GM19023 (cell line): ENCODE measurements around the gene APBB3.
A peak's percentile ranks its signal among the peaks of the same experiment; 100 is the strongest.

Source experiments
- ATAC-seq: cut with Tn5 transposase; IDR thresholded peaks from one replicate; pipeline ENCODE4 v1.9.1; 2021; ENCODE audit warnings: mild to moderate bottlenecking, moderate library complexity; ENCODE audit not compliant: unreplicated experiment

Gene APBB3

DNA sequence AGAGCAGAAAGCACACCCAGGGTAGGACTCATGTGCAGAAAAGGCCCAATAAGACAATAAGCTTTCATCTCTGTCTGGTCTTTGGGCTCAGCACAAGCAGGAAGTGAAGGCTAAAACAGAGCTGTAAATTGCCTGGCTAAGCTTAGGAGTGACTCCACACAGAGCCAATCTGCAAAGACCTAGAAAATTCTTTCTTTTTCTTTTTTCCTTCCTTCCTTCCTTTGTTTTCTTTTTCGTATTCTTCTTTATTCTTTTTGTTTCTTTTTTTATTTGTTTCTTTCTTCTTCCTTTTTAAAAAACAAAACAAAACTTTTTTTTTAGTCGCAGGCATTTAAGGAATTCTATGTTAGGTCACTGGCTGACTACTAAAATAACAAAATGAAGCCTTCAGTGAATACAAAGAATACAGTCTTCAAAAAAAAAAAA is 12.4 kb upstream of the APBB3 start:
- no peak for ATAC-seq

DNA sequence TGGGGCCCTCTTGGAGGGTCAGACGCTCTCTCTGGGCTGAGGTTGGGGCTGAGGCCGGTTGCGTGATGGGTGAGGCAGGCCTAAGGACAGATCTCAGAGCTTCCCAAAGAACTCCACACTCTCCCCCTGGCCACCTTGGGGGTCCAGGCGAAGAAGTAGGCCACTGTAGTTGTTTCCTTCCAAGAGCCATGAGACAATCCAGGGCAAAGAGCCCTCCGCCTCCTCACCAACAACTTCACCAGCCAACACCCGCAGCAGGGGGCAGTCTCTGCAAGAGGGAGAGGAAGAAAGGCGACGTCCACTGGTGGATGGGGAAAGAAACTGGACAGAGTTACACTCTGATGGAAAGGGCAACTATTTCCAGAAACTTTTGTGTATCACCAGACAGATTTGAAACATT is 10.9 kb upstream of the APBB3 start:
- ATAC-seq: no peak

DNA sequence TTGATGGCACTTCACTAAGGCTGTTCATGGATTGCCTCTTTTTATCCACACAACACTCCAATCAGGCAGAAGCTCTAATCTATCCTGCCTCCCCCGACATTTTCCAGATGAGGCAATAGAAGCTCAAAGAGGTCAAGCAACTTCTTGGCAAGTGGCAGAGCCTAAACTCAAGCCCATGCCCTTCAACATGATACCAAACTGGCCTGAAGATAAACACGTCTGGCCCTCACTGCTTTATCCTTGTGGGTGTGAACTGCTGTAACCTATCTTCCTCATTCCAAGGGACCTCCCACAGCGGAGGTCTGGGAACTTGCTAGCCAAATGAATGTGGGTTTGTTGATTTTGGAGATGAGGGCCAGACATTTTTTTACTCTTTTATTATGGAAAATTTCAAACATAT is 9.8 kb upstream of the APBB3 start:
- ATAC-seq: no peak

DNA sequence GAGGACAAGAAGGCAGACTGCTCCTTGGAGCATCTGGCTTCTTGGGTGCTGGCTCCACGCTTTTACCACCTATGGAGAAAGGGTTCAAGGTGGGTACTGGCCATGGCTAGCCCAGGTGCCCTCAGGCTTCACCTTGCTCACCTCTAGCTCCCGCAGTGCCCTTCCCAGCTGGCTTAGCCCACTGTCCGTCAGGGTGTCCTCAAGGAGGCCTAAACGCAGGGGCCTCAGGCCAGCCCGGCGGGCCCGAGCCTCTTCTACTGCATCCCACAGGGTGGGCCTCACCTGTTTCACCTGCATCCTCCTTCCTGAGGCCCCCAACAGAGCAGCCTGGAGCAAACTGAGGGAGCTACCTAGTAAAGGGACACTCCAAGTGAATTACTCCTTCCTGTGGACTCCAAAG is 9.3 kb upstream of the APBB3 start:
- ATAC-seq: no peak

DNA sequence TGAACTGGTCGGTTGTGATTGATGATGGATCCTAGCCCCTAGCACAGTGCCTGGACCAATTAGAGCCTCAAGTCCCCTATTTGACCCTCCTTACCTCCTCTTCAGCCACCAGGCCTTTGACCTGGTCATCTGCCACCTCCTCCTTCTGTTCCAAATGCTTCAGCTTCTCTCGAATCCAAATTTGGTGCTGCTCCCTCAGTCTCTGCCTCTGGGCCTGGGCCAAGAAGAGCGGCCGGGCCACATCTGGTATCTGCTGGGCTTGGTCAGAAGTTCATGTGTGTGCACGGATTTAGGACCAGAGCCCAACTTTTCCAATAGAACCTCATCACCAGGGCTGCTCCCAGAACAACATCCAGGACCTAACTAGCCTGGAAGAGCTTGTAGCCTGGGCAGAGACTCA is 6.7 kb upstream of the APBB3 start:
- no peak for ATAC-seq

DNA sequence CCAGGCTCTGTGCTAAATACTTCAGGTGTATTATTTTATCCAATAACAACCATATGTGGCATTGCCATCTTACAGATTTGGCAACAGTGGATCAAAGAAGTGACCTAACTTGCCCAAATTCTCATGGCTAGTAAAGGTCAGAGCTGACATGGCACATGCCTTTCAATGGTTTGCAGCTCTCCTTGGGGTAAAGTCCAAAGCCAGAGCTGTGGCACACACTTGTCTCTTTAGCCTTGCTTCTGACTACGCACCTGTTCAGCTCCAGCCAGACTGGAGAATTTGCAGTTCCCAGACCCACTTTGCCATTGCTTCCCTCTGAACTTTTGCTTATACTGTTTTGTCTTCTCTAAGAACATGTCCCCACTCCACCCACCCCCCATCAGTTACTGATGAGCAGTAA is 6.1 kb upstream of the APBB3 start:
- no peak for ATAC-seq

DNA sequence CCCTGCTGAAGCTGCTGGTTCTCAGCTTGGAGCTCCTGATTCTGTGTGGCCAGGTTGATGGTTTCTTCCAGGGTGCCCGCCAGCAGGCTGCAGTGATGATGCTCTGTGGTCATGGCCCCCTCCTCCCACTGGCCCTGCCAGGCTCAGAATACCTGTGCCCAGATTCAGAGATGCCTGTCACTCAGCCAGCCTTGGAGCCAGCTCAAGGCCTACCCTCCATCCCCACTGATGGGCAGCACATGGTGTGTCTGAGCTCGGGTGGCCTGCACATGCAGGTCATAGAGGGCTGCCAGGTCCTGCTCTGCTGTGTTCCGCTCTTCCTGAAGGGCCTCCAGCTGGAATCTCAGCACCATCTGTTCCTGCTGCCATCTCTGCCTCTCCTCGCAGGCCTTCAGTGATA is 5.7 kb upstream of the APBB3 start:
- no peak for ATAC-seq

DNA sequence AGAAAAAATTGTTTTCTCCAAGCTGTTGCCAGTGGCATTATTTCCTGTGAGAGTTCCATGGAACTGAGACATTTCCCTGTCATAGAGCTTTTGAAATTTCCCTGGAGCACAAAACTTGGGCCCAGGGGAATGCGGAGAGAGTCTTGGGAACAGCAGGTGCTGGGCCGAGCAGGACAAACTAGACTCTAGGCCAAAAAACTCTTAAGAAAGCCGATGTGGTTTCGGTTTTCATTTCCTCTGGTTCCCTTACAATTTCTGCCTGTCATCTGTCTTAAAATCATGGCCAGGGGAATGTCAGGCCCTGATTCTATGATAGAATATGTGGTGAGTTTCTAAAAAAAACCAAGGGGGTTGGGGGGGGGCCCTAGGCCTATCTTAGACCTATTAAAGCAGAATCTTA is 4.8 kb upstream of the APBB3 start:
- no peak for ATAC-seq

DNA sequence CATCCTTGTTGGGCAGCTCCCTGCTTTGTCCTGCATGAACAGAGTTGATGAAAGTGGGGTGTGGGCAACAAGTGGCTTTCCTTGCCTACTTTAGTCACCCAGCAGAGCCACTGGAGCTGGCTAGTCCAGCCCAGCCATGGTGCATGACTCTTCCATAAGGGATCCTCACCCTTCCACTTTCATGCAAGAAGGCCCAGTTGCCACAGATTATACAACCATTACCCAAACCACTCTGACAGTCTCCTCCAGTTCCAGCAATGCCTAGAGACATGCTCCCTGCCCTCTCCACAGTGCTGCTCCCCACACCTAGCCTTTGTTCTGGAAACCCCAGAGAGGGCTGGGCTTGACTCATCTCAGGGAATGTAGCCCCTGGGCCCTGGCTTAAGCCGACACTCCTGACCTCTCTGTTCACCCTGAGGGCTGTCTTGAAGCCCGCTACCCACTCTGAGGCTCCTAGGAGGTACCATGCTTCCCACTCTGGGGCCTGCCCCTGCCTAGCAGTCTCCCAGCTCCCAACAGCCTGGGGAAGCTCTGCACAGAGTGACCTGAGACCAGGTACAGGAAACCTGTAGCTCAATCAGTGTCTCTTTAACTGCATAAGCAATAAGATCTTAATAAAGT is 4.2 kb upstream of the APBB3 start:
- no peak for ATAC-seq

DNA sequence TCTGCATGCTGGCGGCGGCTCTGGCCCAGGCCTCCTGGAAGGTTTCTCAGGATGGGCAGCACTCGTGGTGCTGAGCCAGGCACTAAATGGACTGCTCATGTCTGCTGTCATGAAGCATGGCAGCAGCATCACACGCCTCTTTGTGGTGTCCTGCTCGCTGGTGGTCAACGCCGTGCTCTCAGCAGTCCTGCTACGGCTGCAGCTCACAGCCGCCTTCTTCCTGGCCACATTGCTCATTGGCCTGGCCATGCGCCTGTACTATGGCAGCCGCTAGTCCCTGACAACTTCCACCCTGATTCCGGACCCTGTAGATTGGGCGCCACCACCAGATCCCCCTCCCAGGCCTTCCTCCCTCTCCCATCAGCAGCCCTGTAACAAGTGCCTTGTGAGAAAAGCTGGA is 3.5 kb upstream of the APBB3 start:
- ATAC-seq: no peak

DNA sequence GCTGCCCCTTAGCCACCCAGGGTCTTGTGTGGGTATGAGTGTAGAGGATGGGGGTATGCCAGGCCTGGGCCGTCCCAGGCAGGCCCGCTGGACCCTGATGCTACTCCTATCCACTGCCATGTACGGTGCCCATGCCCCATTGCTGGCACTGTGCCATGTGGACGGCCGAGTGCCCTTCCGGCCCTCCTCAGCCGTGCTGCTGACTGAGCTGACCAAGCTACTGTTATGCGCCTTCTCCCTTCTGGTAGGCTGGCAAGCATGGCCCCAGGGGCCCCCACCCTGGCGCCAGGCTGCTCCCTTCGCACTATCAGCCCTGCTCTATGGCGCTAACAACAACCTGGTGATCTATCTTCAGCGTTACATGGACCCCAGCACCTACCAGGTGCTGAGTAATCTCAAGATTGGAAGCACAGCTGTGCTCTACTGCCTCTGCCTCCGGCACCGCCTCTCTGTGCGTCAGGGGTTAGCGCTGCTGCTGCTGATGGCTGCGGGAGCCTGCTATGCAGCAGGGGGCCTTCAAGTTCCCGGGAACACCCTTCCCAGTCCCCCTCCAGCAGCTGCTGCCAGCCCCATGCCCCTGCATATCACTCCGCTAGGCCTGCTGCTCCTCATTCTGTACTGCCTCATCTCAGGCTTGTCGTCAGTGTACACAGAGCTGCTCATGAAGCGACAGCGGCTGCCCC is 2.9 kb upstream of the APBB3 start:
- no peak for ATAC-seq

DNA sequence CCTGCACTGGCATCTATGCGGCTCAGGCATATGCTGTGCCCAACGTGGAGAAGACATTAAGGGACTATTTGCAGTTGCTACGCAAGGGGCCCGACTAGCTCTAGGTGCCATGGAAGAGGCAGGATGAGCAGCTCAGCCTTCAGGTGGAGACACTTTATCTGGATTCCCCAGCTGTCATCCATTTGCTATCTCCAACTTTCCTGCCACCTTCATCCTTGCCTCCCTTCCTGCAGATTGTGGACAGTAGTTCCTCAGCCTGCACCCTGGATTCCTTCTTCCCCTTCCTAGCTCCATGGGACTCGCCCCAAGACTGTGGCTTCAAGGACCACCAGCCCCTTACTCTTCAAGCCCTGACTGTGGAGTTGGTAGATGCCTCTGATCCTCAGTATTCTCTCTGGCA is 2.3 kb upstream of the APBB3 start:
- ATAC-seq: no peak

DNA sequence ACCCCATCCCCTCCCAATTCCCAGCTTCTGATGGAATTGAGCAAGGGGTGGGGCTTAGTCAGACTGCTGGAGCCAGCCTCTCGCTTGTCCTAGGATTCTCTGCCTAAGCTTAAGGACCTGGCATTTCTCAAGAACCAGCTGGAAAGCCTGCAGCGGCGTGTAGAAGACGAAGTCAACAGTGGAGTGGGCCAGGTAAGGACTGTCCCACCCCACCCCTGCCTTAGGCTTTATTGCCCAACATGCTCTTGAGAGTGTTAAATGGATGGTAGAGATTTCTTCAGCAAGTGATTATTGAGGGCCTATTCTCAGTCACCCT is 1.3 kb upstream of the APBB3 start:
- no peak for ATAC-seq

DNA sequence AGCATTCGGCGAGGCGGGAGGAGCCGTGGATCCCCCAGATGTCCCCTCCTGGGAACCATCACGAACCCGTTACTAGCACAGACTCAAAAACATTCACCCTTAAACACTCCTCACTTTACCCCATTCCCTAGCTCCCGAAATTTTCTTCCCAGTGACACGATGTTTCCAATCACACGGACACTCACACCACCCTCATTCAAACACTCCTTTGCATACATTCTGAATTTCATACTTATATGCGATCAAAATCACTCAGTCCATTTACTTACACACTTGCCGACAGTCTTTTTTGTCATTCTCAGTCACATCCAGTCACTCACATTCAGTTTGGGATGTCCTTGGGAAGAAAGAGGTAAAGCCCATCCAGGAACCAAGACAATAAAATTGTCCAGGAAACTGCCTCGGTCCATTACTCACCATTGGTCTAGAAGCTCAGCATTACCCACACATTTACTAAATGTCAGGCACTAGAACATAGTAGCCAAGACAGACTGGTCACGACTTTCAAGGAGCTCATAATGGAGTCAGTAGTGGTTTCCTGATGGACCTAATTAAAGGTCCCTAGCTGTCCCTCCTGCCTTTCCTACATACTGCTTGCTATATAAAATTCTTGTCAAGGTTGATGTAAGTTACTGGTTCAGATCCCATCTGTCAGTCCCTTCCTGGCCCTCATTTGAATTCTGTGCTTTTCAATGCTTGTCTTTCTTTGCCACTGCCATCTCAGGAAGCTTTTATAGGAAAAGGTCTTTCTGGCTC is 804 bp upstream of the APBB3 start:
- ATAC-seq: no peak

DNA sequence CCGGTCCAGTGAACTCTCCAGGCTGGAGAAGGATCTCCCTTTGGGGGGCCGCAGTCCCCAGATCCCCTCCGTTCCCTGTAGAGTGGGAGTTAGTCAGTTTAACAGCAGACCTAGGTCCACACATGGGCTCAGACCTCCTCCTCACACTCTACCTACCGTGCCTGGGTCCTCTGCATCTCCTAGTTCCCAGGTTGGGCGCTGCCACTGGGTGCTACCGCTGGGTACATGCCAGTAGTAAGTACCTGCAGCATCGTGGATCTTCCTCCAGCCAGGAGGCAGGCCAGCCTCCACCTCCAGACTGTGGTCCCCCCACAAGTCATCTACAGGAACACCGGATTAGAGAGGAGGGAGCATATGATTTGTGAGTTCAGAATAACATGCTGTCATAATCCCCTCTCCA is 802 bp downstream of the APBB3 start:
- ATAC-seq: no peak

DNA sequence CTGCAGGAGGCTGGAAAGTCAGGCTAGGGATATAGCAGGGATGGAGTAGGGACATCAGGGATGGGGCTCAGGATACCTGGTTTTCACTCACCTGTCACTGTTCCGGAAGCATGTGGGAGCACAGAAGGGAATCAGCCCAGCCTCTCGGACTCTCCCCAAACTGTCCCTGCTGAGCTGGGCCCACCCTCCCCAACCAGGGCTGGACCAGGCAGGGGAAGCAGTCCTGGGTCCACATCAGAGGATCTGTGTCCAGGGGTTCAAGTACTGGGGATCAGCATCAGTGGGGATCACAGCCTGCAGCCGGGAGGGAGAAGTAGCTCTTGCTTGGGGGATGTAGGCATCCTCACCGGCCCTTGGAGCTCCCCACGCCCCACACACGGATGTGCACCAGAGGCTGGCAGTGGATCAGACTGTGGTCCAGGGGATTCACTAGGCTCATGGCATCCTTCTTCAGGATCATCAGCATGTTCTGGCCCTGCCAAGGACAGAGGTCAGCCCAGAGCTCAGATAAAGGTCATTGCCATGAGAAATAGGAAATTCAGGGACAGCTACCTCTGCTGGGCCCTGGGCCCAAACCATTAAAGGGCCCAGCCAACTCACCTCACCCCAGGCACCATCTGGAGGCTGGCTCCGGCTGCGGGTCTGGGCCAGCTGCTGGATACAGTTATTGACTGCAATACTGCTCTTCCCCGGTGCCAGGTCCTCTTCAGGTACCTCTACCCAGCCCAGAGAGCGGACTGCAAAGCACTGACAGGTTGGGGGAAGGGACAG is 2.5 kb downstream of the APBB3 start:
- ATAC-seq: no peak

DNA sequence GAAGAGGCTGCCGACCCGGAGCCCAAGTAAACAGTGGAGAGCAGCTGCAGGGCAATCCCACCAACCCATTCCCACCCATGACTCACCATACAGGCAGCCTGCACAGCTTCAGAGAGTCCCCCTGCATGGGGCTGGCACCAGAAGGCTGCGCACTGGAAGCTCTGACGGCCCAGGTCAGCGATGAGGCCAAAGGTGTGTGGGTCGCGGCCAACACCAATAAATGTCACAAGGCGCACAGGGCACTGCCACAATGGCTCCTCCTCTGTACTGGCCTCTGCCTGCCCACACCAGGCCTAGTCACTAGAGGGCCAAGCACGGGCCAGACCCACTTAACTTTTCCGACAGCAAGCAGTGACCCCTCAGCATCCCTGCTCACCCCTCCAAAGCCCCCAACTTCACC is 4.2 kb downstream of the APBB3 start:
- no peak for ATAC-seq

DNA sequence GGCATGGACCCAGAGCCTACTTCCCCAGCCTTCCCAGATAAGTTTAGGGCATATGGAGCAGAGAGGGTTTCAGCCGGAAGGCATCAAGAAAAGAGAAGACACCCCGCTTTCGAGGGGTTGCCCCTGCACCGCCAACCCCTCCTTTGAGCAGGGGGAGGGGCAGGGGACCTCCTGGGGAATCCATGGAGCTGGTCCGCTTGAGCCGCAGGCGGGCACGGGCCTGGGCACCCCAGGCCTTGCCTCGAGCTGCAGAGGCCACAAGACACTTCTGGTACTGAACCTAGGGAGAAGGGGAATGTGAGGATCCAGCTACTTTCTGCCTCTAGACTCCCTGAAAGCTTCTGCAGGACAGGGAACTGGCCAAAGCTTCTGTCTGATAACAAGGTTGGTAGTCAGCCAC is 5.9 kb downstream of the APBB3 start:
- no peak for ATAC-seq

DNA sequence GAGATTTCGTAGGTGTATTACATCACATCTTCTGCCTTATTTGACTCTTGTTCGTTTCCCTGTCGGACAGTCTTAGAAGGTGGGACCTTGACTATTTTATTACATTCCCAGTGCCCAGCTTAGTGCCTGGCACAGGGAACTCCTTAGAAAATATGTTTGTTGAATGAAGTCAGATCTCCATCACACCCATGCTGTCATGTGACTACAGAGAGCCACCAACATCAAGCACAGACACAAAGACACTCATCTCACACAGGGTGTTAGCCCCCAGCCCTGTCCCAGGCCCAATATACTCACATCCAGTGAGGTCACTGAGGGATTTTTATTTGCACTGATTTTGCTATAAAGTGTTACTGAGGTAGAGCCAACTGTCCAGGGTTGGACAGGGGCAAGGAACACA is 6.4 kb downstream of the APBB3 start:
- ATAC-seq: no peak

DNA sequence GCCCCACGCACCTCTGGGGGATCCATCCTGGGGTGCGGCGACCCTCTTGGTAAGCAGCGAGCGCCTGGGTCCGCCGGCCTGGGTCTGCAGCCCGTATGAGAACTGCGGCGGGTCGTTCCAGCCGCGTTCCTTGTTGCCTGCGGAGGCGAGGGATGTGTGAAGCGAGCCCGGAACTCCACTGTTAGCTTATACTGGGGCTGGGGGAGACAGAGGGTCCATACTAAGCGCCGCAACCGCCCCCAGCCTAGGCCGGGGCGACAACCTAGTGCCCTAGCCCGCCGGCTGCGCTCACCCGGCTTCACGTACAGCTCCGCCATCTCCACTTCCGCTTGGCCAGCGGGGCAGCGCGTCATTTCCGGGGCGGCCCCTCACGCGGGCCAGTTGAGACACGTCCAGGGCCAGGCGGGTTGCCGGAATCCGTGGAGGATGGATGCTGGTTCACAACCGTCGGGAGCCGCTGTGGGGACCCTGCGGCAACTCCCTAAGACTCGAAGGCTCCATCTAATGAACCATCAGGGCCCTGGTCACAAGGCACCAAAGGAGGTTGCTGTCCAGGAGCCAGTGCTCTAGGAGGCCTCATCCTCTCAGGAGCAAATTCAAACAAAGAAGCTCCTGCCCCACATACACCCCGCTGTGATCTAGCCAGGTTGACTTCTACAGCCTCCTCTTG is 7.1 kb downstream of the APBB3 start, which contains the start of gene SRA1:
Gene SRA1, minus strand, starts transcription at position 338 of the 670 bp plus-strand sequence. Its CDS starts 21 bp downstream, at position 317.
- peak; percentile 95 for ATAC-seq

DNA sequence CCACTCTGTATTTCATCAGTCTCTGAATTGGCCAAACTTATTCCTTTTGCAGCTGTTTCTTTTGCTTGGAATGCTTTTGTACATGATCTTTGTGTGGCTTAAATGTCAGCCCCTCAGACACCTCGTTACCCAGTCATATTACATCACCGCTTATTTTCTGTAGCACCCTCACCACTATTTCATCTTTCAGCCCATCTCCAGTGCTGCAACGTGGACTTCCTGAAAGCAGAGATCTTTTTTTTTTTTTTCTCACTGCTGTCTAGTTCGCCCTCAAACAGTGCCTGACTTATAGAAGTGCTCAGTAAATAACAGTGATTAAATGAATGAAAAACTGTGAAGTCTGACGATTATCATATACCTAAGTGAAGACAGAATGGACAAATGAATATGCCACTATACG is 8.0 kb downstream of the APBB3 start:
- ATAC-seq: no peak
